Trophoblast cell (in vitro differentiated cells and primary cell): ENCODE results near the gene SFXN4.
A peak's percentile ranks its signal among the peaks of the same experiment; 100 is the strongest.
"Not testable (repeated sequence)": the region's sequence is repeated elsewhere in the genome, so short reads cannot be mapped to it uniquely, and the experiment has no call there.

ENCODE experiments used
- DNase-seq, 2 donors: peaks; one replicate each; pipeline ENCODE4 v3.0.0-alpha.2; 2016
- H2AFZ ChIP-seq: 2 replicates; pipeline ENCODE4 v1.6.1; 2013; ENCODE audit warnings: low read length, moderate library complexity, mild to moderate bottlenecking; ENCODE audit not compliant: insufficient read depth, poor library complexity
- H2AK5ac ChIP-seq: 2 replicates; pipeline ENCODE4 v1.6.1; 2013; ENCODE audit warnings: mild to moderate bottlenecking, low read length
- H2BK120ac ChIP-seq: 2 replicates; pipeline ENCODE4 v1.6.1; 2013; ENCODE audit warnings: low read length, mild to moderate bottlenecking, moderate library complexity; ENCODE audit not compliant: insufficient read depth, poor library complexity
- H2BK12ac ChIP-seq: 2 replicates; pipeline ENCODE4 v1.6.1; 2013; ENCODE audit warnings: mild to moderate bottlenecking, low read length, moderate library complexity
- H2BK5ac ChIP-seq: 2 replicates; pipeline ENCODE4 v1.6.1; 2013; ENCODE audit warnings: low read length, low read depth, moderate library complexity, mild to moderate bottlenecking; ENCODE audit not compliant: poor library complexity
- H3K14ac ChIP-seq: 2 replicates; pipeline ENCODE4 v1.6.1; 2013; ENCODE audit warnings: mild to moderate bottlenecking, low read length
- H3K18ac ChIP-seq: 2 replicates; pipeline ENCODE4 v1.6.1; 2013; ENCODE audit warnings: mild to moderate bottlenecking, low read length
- H3K23ac ChIP-seq: 2 replicates; pipeline ENCODE4 v1.6.1; 2013; ENCODE audit warnings: low read length
- H3K27ac ChIP-seq: 2 replicates; pipeline ENCODE4 v1.5.1; 2013; ENCODE audit warnings: low read depth, mild to moderate bottlenecking, inconsistent platforms, low read length, moderate library complexity
- H3K27me3 ChIP-seq: 2 replicates; pipeline ENCODE4 v1.6.1; 2013; ENCODE audit warnings: inconsistent platforms, mild to moderate bottlenecking, low read length, moderate library complexity; ENCODE audit not compliant: insufficient read depth
- H3K36me3 ChIP-seq, 2 experiments: 1 replicate in 1 of 2; 2 replicates in 1 of 2; pipeline ENCODE4 v1.6.1; 2013; ENCODE audit warnings: low read length in 2 of 2, mild to moderate bottlenecking in 2 of 2, moderate library complexity in 1 of 2; ENCODE audit not compliant: insufficient read depth in 2 of 2, control insufficient read depth in 1 of 2
- H3K4ac ChIP-seq: 2 replicates; pipeline ENCODE4 v1.6.1; 2013; ENCODE audit warnings: low read depth, mild to moderate bottlenecking, low read length, moderate library complexity
- H3K4me1 ChIP-seq, 2 experiments: 1 replicate in 1 of 2; 2 replicates in 1 of 2; pipeline ENCODE4 v1.6.1; 2013; ENCODE audit warnings: low read length in 2 of 2, mild to moderate bottlenecking in 2 of 2, moderate library complexity in 1 of 2; ENCODE audit not compliant: insufficient read depth in 2 of 2, control insufficient read depth in 1 of 2
- H3K4me2 ChIP-seq: 2 replicates; pipeline ENCODE4 v1.6.1; 2013; ENCODE audit warnings: inconsistent platforms, mild to moderate bottlenecking, low read length, moderate library complexity
- H3K4me3 ChIP-seq: 2 replicates; pipeline ENCODE4 v1.5.1; 2013; ENCODE audit warnings: mild to moderate bottlenecking, low read depth, low read length, inconsistent platforms
- H3K79me1 ChIP-seq: one replicate; pipeline ENCODE4 v1.6.1; 2013; ENCODE audit warnings: low read length
- H3K79me2 ChIP-seq: 2 replicates; pipeline ENCODE4 v1.6.1; 2013; ENCODE audit warnings: low read length, mild to moderate bottlenecking; ENCODE audit not compliant: control insufficient read depth, insufficient read depth, poor library complexity
- H3K9ac ChIP-seq: 2 replicates; pipeline ENCODE4 v1.6.1; 2013; ENCODE audit warnings: mild to moderate bottlenecking, low read length
- H3K9me3 ChIP-seq: 2 replicates; pipeline ENCODE4 v1.6.1; 2013; ENCODE audit warnings: low read depth, mild to moderate bottlenecking, control low read depth, inconsistent platforms, low read length; ENCODE audit not compliant: insufficient read depth
- H4K12ac ChIP-seq: 2 replicates; pipeline ENCODE4 v1.6.1; 2013; ENCODE audit warnings: low read depth, mild to moderate bottlenecking, low read length, moderate library complexity
- H4K8ac ChIP-seq: 2 replicates; pipeline ENCODE4 v1.6.1; 2013; ENCODE audit warnings: low read depth, mild to moderate bottlenecking, low read length, moderate library complexity
- H4K91ac ChIP-seq: one replicate; pipeline ENCODE4 v1.6.1; 2013; ENCODE audit warnings: low read depth, mild to moderate bottlenecking, low read length, moderate library complexity
- WGBS: extraction: QIAGEN DNeasy Blood & Tissue Kit; methylation state at CpG from one replicate; pipeline ENCODE4 v1.1.7; 2013; ENCODE audit warnings: missing lambda C conversion rate; ENCODE audit not compliant: insufficient read length, insufficient coverage; ENCODE audit errors: extremely low coverage; 5-methylcytosine and 5-hydroxymethylcytosine counted together

SFXN4 gene

GRCh38 chr10:119101366-119102098 is 64.0 kb downstream of the SFXN4 start:
- no CpG with 5 or more reads among the region's 10 CpGs for WGBS
- H2BK12ac ChIP-seq = peak overlapping the region; percentile 13

GRCh38 chr10:119100434-119101238 is 64.9 kb downstream of the SFXN4 start:
- H3K23ac ChIP-seq = no peak overlapping the region
- no peak overlapping the region for H2AFZ ChIP-seq
- H3K27ac ChIP-seq = peak overlapping the region; percentile 39
- no peak overlapping the region for H3K18ac ChIP-seq
- H3K79me1 ChIP-seq = peaks cover 20% of the 10 kb centered on the region
- no peaks in the 10 kb centered on the region for H3K27me3 ChIP-seq
- no peak overlapping the region for H2BK120ac ChIP-seq
- H2BK12ac ChIP-seq = peak overlapping the region; percentile 65
- peak; percentile 30 to 79 for DNase-seq
- no peaks in the 10 kb centered on the region for H3K9me3 ChIP-seq
- H2AK5ac ChIP-seq = no peak overlapping the region
- H2BK5ac ChIP-seq = peak overlapping the region; percentile 69
- peak overlapping the region; percentile 46 for H3K14ac ChIP-seq
- no peak overlapping the region for H3K4ac ChIP-seq
- H4K8ac ChIP-seq = peak overlapping the region; percentile 56
- H3K4me3 ChIP-seq = no peak overlapping the region
- H3K4me1 ChIP-seq = peaks cover 3 to 13% of the 10 kb centered on the region in 2 experiments
- H3K9ac ChIP-seq = no peak overlapping the region
- no peaks in the 10 kb centered on the region for H3K36me3 ChIP-seq
- H4K91ac ChIP-seq = peak overlapping the region; percentile 21
- H3K79me2 ChIP-seq = peaks cover 11% of the 10 kb centered on the region
- no peak overlapping the region for H4K12ac ChIP-seq
- no CpG with 5 or more reads among the region's 3 CpGs for WGBS
- H3K4me2 ChIP-seq = no peak overlapping the region

More at GRCh38 chr10:119101366-119102098, 64.0 kb downstream of the SFXN4 start:
- Histone ChIP-seq H3K4me2 (no peak overlapping the region), H2AK5ac (peak overlapping the region; percentile 91), H2BK5ac (no peak overlapping the region), H3K27ac (no peak overlapping the region), H3K4me3 (no peak overlapping the region), H2BK120ac (no peak overlapping the region), H3K9ac (no peak overlapping the region), H3K14ac (no peak overlapping the region), H3K27me3 (no peaks in the 10 kb centered on the region), H3K4ac (no peak overlapping the region), H3K36me3 (peaks cover 0 to 2% of the 10 kb centered on the region in 2 experiments), H3K79me2 (peaks cover 11% of the 10 kb centered on the region), H2AFZ (no peak overlapping the region), H3K23ac (no peak overlapping the region), H4K12ac (peak overlapping the region; percentile 62), H3K18ac (peak overlapping the region; percentile 71), H3K4me1 (peaks cover 3 to 8% of the 10 kb centered on the region in 2 experiments), H3K9me3 (no peaks in the 10 kb centered on the region), H4K91ac (peak overlapping the region; percentile 18), H3K79me1 (peaks cover 17% of the 10 kb centered on the region), H4K8ac (no peak overlapping the region)
- peak in 1 of 2 donors; percentile 61 for DNase-seq

GRCh38 chr10:119098576-119098975 is 66.9 kb downstream of the SFXN4 start:
- H3K79me1 ChIP-seq = peaks cover 17% of the 10 kb centered on the region
- H3K27me3 ChIP-seq = no peaks in the 10 kb centered on the region
- H3K79me2 ChIP-seq = peaks cover 2% of the 10 kb centered on the region
- peak overlapping the region; percentile 54 for H2AK5ac ChIP-seq
- H3K9ac ChIP-seq = no peak overlapping the region
- H4K8ac ChIP-seq = no peak overlapping the region
- no peaks in the 10 kb centered on the region for H3K36me3 ChIP-seq
- no peak overlapping the region for H2BK120ac ChIP-seq
- DNase-seq = no peak
- H3K4me3 ChIP-seq = no peak overlapping the region
- H3K4ac ChIP-seq = no peak overlapping the region
- H2BK5ac ChIP-seq = no peak overlapping the region
- H3K27ac ChIP-seq = no peak overlapping the region
- no peak overlapping the region for H2AFZ ChIP-seq
- H3K4me1 ChIP-seq = peaks cover 7 to 18% of the 10 kb centered on the region in 2 experiments
- no peak overlapping the region for H4K91ac ChIP-seq
- no CpG with 5 or more reads among the region's 3 CpGs for WGBS
- H3K4me2 ChIP-seq = no peak overlapping the region
- H3K9me3 ChIP-seq = no peaks in the 10 kb centered on the region
- H3K14ac ChIP-seq = no peak overlapping the region
- H3K23ac ChIP-seq = no peak overlapping the region
- H4K12ac ChIP-seq = no peak overlapping the region
- no peak overlapping the region for H3K18ac ChIP-seq
- no peak overlapping the region for H2BK12ac ChIP-seq

GRCh38 chr10:119096641-119097415 is 68.7 kb downstream of the SFXN4 start:
- not testable (repeated sequence) for H3K4ac ChIP-seq, H3K27ac ChIP-seq, H3K4me2 ChIP-seq, H3K23ac ChIP-seq, H3K4me3 ChIP-seq, H4K12ac ChIP-seq, H2AFZ ChIP-seq, H2BK120ac ChIP-seq, H3K14ac ChIP-seq, H2BK5ac ChIP-seq, H3K9ac ChIP-seq, H3K9me3 ChIP-seq, H3K36me3 ChIP-seq, H3K79me2 ChIP-seq, H2BK12ac ChIP-seq, H3K18ac ChIP-seq, H3K27me3 ChIP-seq, H4K8ac ChIP-seq
- Histone ChIP-seq H3K4me1 (peaks cover 14 to 28% of the 10 kb centered on the region in 2 experiments), H3K79me1 (peaks cover 16% of the 10 kb centered on the region), H2AK5ac (peak overlapping the region; percentile 83), H4K91ac (peak overlapping the region; percentile 6)
- no CpG with 5 or more reads among the region's 12 CpGs for WGBS
- DNase-seq = peak; percentile 53 to 87
